LNCaP clone FGC (cell line): ENCODE results near the gene OPN1LW.

Experiments used
- DNase-seq: peaks from one replicate; pipeline ENCODE4 v3.0.0-alpha.2; 2011; ENCODE audit warnings: low read depth
- H3K4me3 ChIP-seq: 2 replicates; pipeline ENCODE4 v1.5.1; 2011; ENCODE audit warnings: mild to moderate bottlenecking, low read depth, low read length, control low read depth
- TF ChIP-seq, protein P1 (sequence below): IDR thresholded peaks from 2 replicates; pipeline ENCODE4 v1.5.1; 2012; ENCODE audit warnings: mild to moderate bottlenecking; ENCODE audit not compliant: control insufficient read depth, insufficient read depth; ENCODE audit errors: extremely low read depth

Gene OPN1LW

GRCh38 chrX:154132366-154132765, 11.7 kb upstream of the OPN1LW start:
- TF ChIP-seq, protein P1, sequence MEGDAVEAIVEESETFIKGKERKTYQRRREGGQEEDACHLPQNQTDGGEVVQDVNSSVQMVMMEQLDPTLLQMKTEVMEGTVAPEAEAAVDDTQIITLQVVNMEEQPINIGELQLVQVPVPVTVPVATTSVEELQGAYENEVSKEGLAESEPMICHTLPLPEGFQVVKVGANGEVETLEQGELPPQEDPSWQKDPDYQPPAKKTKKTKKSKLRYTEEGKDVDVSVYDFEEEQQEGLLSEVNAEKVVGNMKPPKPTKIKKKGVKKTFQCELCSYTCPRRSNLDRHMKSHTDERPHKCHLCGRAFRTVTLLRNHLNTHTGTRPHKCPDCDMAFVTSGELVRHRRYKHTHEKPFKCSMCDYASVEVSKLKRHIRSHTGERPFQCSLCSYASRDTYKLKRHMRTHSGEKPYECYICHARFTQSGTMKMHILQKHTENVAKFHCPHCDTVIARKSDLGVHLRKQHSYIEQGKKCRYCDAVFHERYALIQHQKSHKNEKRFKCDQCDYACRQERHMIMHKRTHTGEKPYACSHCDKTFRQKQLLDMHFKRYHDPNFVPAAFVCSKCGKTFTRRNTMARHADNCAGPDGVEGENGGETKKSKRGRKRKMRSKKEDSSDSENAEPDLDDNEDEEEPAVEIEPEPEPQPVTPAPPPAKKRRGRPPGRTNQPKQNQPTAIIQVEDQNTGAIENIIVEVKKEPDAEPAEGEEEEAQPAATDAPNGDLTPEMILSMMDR: no peak
- no peak overlapping the region for H3K4me3 ChIP-seq
- no peak for DNase-seq

GRCh38 chrX:154135458-154136229, 8.4 kb upstream of the OPN1LW start:
- no peak for DNase-seq
- TF ChIP-seq, protein P1: no peak
- H3K4me3 ChIP-seq: no peak overlapping the region

DNA sequence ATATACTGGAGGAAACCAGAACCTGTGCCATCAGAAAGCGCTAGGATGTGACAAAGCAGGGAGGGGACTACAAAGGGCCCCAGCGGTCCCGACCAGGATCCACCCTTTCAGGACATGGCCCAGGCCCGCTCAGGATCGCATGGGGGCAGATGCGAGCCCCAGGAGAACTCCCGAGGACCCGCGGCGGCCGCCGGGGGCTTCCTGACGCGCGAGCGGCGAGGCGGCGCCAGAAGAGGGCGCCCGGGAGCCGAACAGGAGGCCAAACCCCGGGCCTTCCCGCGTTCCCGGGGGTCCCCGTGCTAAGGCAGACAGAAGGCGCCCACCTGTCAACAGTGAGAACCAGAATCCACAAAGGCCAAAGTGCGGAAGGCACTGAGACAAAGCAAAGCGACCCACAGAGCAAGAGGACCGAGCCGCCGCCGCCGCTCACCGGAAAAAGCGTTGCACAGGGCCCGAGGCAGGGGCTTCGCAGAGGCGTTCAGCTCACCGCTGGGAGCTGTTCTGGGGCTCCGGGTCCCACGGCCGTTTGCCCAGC, 7.3 kb upstream of the OPN1LW start:
- H3K4me3 ChIP-seq: no peak overlapping the region
- TF ChIP-seq, protein P1: peak; percentile 55
- no peak for DNase-seq

DNA sequence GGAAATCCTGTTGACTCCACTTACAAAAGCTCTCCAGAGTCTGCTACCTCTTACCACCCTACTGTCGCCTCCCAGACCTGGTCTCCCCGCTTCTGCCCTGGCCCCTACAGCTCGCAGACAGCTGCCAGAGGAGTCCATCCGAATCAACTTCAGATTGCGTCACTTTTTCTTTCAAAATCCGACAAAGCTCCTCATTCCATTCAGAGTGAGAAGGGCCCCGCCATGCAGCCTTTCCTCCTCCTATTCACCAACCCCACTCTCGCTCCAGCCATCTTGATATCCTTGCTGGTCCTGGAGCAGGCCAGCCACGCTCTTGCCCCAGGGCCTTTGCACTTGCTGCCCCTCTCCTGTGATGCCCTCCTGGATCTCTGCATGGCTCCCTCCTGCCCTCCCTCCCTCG, 5.2 kb upstream of the OPN1LW start:
- DNase-seq: no peak
- TF ChIP-seq, protein P1: no peak
- H3K4me3 ChIP-seq: no peak overlapping the region

- TF ChIP-seq, protein P1: no peak
- DNase-seq: no peak
- no peak overlapping the region for H3K4me3 ChIP-seq
These were observed 3.8 kb upstream of the OPN1LW start for GRCh38 chrX:154140206-154140605.

GRCh38 chrX:154140742-154141141, 3.3 kb upstream of the OPN1LW start:
- H3K4me3 ChIP-seq: no peak overlapping the region
- no peak for DNase-seq
- TF ChIP-seq, protein P1: no peak
